ENCODE data around the gene BTBD9. TPM values are rescaled to one million over a fixed set of nuclear protein-coding genes. Genes with fewer than 3 reads are reported as not detected.

The BTBD9 gene
- total and polyA plus RNA-seq, 2 donors (not counting 1 experiment from before 2014, with no cell fraction given): 4.1 to 48.9 TPM

- H3K4me3 Mint-ChIP-seq: no peak overlapping the region
- 100% methylated on average over 1 of the region's 2 CpGs for WGBS (ENCODE audit: insufficient coverage)
- CTCF ChIA-PET: interaction anchor here (0.6 kb wide), 1 partner anchor 583 kb away, joined by 4 read pairs; the partner anchor contains the start of gene MDGA1
Measured at GRCh38 chr6:38281126-38281525, 358.6 kb downstream of the BTBD9 start.

More at GRCh38 chr6:38281126-38281525, 358.6 kb downstream of the BTBD9 start:
- ATAC-seq (ENCODE audit: low read depth): no peak
- no peak overlapping the region for H3K27ac Mint-ChIP-seq
- POLR2A ChIA-PET: no interaction called here
- intact Hi-C loops (cut with micrococcal nuclease): no loop called here
- no peaks in the 10 kb centered on the region for H3K27me3 Mint-ChIP-seq
- Histone ChIP-seq H3K27me3 (replicated peaks in 1 of 4; ENCODE audit: control extremely low read depth in 1 of 4, control insufficient read depth in 3 of 4, insufficient read depth in 4 of 4, low read length in 3 of 4) (no peaks in the 10 kb centered on the region), H3K36me3 (replicated peaks in 1 of 2; ENCODE audit: control extremely low read depth in 1 of 2, control insufficient read depth in 1 of 2, extremely low read depth in 1 of 2, insufficient read depth in 2 of 2, low read length in 1 of 2) (no peaks in the 10 kb centered on the region), H3K9ac (ENCODE audit: low read length) (no peak overlapping the region), H4K20me1 (ENCODE audit: control insufficient read depth, insufficient read depth, low read length, poor library complexity, severe bottlenecking) (no peaks in the 10 kb centered on the region), H3K9me3 (ENCODE audit: control extremely low read depth in 1 of 3, control insufficient read depth in 2 of 3, insufficient read depth in 1 of 3, low read length in 2 of 3) (no peaks in the 10 kb centered on the region), H3K27ac (ENCODE audit: low read length in 2 of 2) (no peak overlapping the region), H2AFZ (ENCODE audit: insufficient read depth, low read depth, low read length, poor library complexity, severe bottlenecking) (no peak overlapping the region), H3K4me3 (ENCODE audit: control extremely low read depth in 1 of 5, extremely low read depth in 1 of 5, insufficient read depth in 1 of 5, low read depth in 2 of 5, low read length in 4 of 5) (no peak overlapping the region), H3K4me2 (replicated peaks; ENCODE audit: low read depth, low read length, poor library complexity, severe bottlenecking) (no peak overlapping the region), H3K79me2 (ENCODE audit: control insufficient read depth, insufficient read depth, low read length) (no peaks in the 10 kb centered on the region), H3K4me1 (ENCODE audit: control insufficient read depth in 2 of 2, insufficient read depth in 2 of 2, low read length in 2 of 2) (no peaks in the 10 kb centered on the region)
- no peak for TF ChIP-seq EZH2 (IDR thresholded peaks at IDR 0.05; ENCODE audit: borderline replicate concordance, insufficient read depth, low read depth, low read length, poor library complexity, severe bottlenecking)
- no peak for TF ChIP-seq CTCF (IDR thresholded peaks at IDR 0.05)
- no peak for DNase-seq
- no peaks in the 10 kb centered on the region for H3K9me3 Mint-ChIP-seq (ENCODE audit: insufficient read depth)
- H3K4me1 Mint-ChIP-seq: no peaks in the 10 kb centered on the region

Data from B cell (primary cell).